HEK293 (cell line): ENCODE results near the gene PRRG3.

Source experiments
- CTCF ChIA-PET: fragments of 350-600 bp; formaldehyde crosslinking; extraction: SDS; loops from one replicate; lab custom pipeline; 2021; ENCODE audit warnings: antibody characterized with exemption; lab: Yijun Ruan, JAX
- POLR2A ChIA-PET: fragments of 300-600 bp; formaldehyde crosslinking; extraction: SDS; loops from one replicate; lab custom pipeline; 2020; ENCODE audit warnings: antibody characterized with exemption, inconsistent platforms; lab: Yijun Ruan, JAX
- H3K27ac ChIP-seq: fragments of 200-500 bp; sonication (Bioruptor generic); 2 replicates; pipeline ENCODE4 v1.5.1; 2014; ENCODE audit warnings: low read depth, low read length, control low read depth, inconsistent platforms; ENCODE audit errors: extremely low read depth
- H3K36me3 ChIP-seq, 2 experiments: fragments of 200-500 bp in 1 of 2; sonication (Bioruptor generic) in 1 of 2; 1 replicate in 1 of 2; 2 replicates in 1 of 2; pipeline ENCODE4 v1.5.1; 2014 to 2017; ENCODE audit warnings: inconsistent platforms in 2 of 2, low read length in 2 of 2; ENCODE audit not compliant: control insufficient read depth in 2 of 2, insufficient read depth in 1 of 2
- H3K4me1 ChIP-seq: fragments of 200-500 bp; sonication (Bioruptor generic); 2 replicates; pipeline ENCODE4 v1.5.1; 2014; ENCODE audit warnings: mild to moderate bottlenecking, low read length, inconsistent platforms; ENCODE audit not compliant: control insufficient read depth, insufficient read depth
- H3K4me3 ChIP-seq: 2 replicates; pipeline ENCODE4 v1.5.1; 2011; ENCODE audit warnings: low read depth, mild to moderate bottlenecking, control low read depth, low read length, moderate library complexity
- H3K9me3 ChIP-seq: fragments of 200-500 bp; sonication (Bioruptor generic); 2 replicates; pipeline ENCODE4 v1.5.1; 2014; ENCODE audit warnings: low read depth, low read length, inconsistent platforms; ENCODE audit not compliant: control insufficient read depth, insufficient read depth
- BCL11A ChIP-seq: fragments of 450-650 bp; formaldehyde crosslinking; IDR thresholded peaks from 2 replicates; pipeline ENCODE4 v1.5.1; 2016; ENCODE audit warnings: low read depth, missing biosample characterization, missing genetic modification characterization
- FEZF1 ChIP-seq: fragments of 450-650 bp; formaldehyde crosslinking; IDR thresholded peaks from 2 replicates; pipeline ENCODE4 v1.5.1; 2016; ENCODE audit warnings: missing biosample characterization, missing genetic modification characterization
- GLIS2 ChIP-seq: fragments of 450-650 bp; formaldehyde crosslinking; IDR thresholded peaks from 2 replicates; pipeline ENCODE4 v1.5.1; 2016; ENCODE audit warnings: missing biosample characterization, missing genetic modification characterization
- REPIN1 ChIP-seq: fragments of 450-650 bp; formaldehyde crosslinking; IDR thresholded peaks from 2 replicates; pipeline ENCODE4 v1.5.1; 2017; ENCODE audit warnings: missing biosample characterization, missing genetic modification characterization, low read depth
- ZBTB8A ChIP-seq: fragments of 450-650 bp; formaldehyde crosslinking; IDR thresholded peaks from 2 replicates; pipeline ENCODE4 v1.5.1; 2016; ENCODE audit warnings: missing biosample characterization, missing genetic modification characterization
- ZFP3 ChIP-seq: fragments of 450-650 bp; formaldehyde crosslinking; IDR thresholded peaks from 2 replicates; pipeline ENCODE4 v1.5.1; 2016; ENCODE audit warnings: low read depth, missing biosample characterization, missing genetic modification characterization
- ZNF16 ChIP-seq: fragments of 450-650 bp; formaldehyde crosslinking; IDR thresholded peaks from 2 replicates; pipeline ENCODE4 v1.5.1; 2016; ENCODE audit warnings: low read depth, missing biosample characterization, missing genetic modification characterization
- ZNF174 ChIP-seq: fragments of 450-650 bp; formaldehyde crosslinking; IDR thresholded peaks from 2 replicates; pipeline ENCODE4 v1.5.0; 2017; ENCODE audit warnings: missing biosample characterization, mild to moderate bottlenecking, missing genetic modification characterization
- ZNF2 ChIP-seq: fragments of 450-650 bp; formaldehyde crosslinking; IDR thresholded peaks from 2 replicates; pipeline ENCODE4 v1.5.1; 2016; ENCODE audit warnings: missing biosample characterization, missing genetic modification characterization
- ZNF223 ChIP-seq: fragments of 450-650 bp; formaldehyde crosslinking; IDR thresholded peaks from 2 replicates; pipeline ENCODE4 v1.5.1; 2016; ENCODE audit warnings: missing biosample characterization, missing genetic modification characterization
- ZNF366 ChIP-seq: fragments of 450-650 bp; formaldehyde crosslinking; conservative IDR thresholded peaks from 2 replicates; pipeline ENCODE4 v1.5.1; 2016; ENCODE audit warnings: missing biosample characterization, missing genetic modification characterization
- ZNF423 ChIP-seq: fragments of 450-650 bp; formaldehyde crosslinking; IDR thresholded peaks from 2 replicates; pipeline ENCODE4 v1.5.1; 2016; ENCODE audit warnings: missing biosample characterization, missing genetic modification characterization
- ZNF501 ChIP-seq: fragments of 450-650 bp; formaldehyde crosslinking; IDR thresholded peaks from 2 replicates; pipeline ENCODE4 v1.5.1; 2016; ENCODE audit warnings: missing biosample characterization, missing genetic modification characterization
- ZNF529 ChIP-seq: fragments of 450-650 bp; formaldehyde crosslinking; IDR thresholded peaks from 2 replicates; pipeline ENCODE4 v1.5.1; 2017; ENCODE audit warnings: missing genetic modification characterization, missing biosample characterization; ENCODE audit not compliant: insufficient replicate concordance
- ZNF585B ChIP-seq: fragments of 450-650 bp; formaldehyde crosslinking; IDR thresholded peaks from 2 replicates; pipeline ENCODE4 v1.5.1; 2016; ENCODE audit warnings: missing biosample characterization, missing genetic modification characterization
- ZNF664 ChIP-seq: fragments of 450-650 bp; formaldehyde crosslinking; IDR thresholded peaks from 2 replicates; pipeline ENCODE4 v1.5.1; 2016; ENCODE audit warnings: missing biosample characterization, missing genetic modification characterization
- ZNF670 ChIP-seq: fragments of 450-650 bp; formaldehyde crosslinking; IDR thresholded peaks from 2 replicates; pipeline ENCODE4 v1.5.1; 2016; ENCODE audit warnings: missing biosample characterization, missing genetic modification characterization, low read depth
- ZNF791 ChIP-seq: fragments of 450-650 bp; formaldehyde crosslinking; IDR thresholded peaks from 2 replicates; pipeline ENCODE4 v1.5.1; 2016; ENCODE audit warnings: missing biosample characterization, missing genetic modification characterization
- TF ChIP-seq, protein P1 (sequence below): fragments of 450-650 bp; formaldehyde crosslinking; IDR thresholded peaks from 2 replicates; pipeline ENCODE4 v1.5.1; 2017; ENCODE audit warnings: missing biosample characterization, missing genetic modification characterization
- TF ChIP-seq, protein P2 (sequence below): fragments of 450-650 bp; formaldehyde crosslinking; IDR thresholded peaks from 2 replicates; pipeline ENCODE4 v1.5.1; 2016; ENCODE audit warnings: missing biosample characterization, missing genetic modification characterization
- TF ChIP-seq, protein P3 (sequence below): fragments of 450-650 bp; formaldehyde crosslinking; IDR thresholded peaks from 2 replicates; pipeline ENCODE4 v1.5.0; 2017; ENCODE audit warnings: missing biosample characterization, missing genetic modification characterization, borderline replicate concordance
- TF ChIP-seq, protein P4 (sequence below): IDR thresholded peaks from 2 replicates; pipeline ENCODE4 v1.6.1; 2011; ENCODE audit warnings: mild to moderate bottlenecking, low read depth, low read length, borderline replicate concordance

PRRG3 gene

DNA sequence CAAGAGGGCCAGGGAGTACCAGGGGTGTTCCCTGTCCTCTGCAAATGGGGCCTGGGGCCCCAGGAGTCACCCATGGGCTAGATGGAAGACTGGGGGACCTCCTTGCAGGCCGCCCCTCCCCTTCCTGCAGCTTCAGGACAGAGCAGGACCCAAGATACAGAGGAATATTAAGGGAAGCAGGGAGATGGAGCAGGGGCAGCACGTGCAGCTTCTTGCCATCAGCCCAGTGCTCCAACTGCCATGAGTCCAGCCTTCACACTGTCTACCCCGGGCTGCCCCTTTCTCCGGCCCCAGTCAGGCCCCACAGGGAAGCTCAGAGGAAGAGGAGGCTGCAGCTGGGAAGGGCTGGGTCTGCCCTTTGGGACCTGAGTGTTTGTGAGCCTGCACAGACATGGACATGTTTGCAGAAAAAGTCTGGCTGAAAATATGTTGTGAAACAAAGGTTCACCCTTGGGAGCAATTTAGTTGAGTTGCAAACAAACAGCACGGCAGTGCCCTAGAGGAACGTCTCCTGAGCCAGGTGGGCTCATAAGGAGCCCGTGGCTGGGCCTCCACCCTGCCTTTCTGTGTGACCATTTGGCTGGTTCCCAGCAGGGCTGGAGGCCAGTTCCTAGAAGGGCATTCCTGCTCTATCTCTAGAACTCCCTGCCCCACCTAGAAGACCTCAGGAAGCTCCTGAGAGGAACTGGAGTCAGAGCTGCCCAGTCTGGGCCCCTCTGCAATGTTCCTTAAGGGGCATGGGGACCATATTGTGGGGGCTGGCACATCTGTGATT, 29.5 kb downstream of the PRRG3 start:
- H3K27ac ChIP-seq: no peak overlapping the region
- ChIA-PET CTCF (interaction anchor here (1.0 kb wide), 1 partner anchor 28 kb away, joined by 3 read pairs; no protein-coding TSS in a partner anchor), POLR2A (no interaction called here)
- TF ChIP-seq ZNF501 (tag by site-specific recombination) (no peak), ZBTB8A (tag by site-specific recombination) (no peak), ZNF529 (tag by site-specific recombination) (no peak), ZNF664 (no peak), ZFP3 (tag by site-specific recombination) (no peak), ZNF2 (no peak), FEZF1 (tag by site-specific recombination) (no peak), ZNF366 (tag by site-specific recombination) (no peak), REPIN1 (tag by site-specific recombination) (no peak), ZNF791 (no peak), ZNF670 (tag by site-specific recombination) (no peak), ZNF174 (no peak)
- TF ChIP-seq, protein P1, sequence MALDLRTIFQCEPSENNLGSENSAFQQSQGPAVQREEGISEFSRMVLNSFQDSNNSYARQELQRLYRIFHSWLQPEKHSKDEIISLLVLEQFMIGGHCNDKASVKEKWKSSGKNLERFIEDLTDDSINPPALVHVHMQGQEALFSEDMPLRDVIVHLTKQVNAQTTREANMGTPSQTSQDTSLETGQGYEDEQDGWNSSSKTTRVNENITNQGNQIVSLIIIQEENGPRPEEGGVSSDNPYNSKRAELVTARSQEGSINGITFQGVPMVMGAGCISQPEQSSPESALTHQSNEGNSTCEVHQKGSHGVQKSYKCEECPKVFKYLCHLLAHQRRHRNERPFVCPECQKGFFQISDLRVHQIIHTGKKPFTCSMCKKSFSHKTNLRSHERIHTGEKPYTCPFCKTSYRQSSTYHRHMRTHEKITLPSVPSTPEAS (tag by site-specific recombination): no peak
- TF ChIP-seq, protein P2, sequence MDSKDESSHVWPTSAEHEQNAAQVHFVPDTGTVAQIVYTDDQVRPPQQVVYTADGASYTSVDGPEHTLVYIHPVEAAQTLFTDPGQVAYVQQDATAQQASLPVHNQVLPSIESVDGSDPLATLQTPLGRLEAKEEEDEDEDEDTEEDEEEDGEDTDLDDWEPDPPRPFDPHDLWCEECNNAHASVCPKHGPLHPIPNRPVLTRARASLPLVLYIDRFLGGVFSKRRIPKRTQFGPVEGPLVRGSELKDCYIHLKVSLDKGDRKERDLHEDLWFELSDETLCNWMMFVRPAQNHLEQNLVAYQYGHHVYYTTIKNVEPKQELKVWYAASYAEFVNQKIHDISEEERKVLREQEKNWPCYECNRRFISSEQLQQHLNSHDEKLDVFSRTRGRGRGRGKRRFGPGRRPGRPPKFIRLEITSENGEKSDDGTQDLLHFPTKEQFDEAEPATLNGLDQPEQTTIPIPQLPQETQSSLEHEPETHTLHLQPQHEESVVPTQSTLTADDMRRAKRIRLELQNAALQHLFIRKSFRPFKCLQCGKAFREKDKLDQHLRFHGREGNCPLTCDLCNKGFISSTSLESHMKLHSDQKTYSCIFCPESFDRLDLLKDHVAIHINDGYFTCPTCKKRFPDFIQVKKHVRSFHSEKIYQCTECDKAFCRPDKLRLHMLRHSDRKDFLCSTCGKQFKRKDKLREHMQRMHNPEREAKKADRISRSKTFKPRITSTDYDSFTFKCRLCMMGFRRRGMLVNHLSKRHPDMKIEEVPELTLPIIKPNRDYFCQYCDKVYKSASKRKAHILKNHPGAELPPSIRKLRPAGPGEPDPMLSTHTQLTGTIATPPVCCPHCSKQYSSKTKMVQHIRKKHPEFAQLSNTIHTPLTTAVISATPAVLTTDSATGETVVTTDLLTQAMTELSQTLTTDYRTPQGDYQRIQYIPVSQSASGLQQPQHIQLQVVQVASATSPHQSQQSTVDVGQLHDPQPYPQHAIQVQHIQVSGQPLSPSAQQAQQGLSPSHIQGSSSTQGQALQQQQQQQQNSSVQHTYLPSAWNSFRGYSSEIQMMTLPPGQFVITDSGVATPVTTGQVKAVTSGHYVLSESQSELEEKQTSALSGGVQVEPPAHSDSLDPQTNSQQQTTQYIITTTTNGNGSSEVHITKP (tag by site-specific recombination): no peak
- H3K36me3 ChIP-seq: no peaks in the 10 kb centered on the region
- H3K4me1 ChIP-seq: no peaks in the 10 kb centered on the region
- H3K4me3 ChIP-seq: no peak overlapping the region
- H3K9me3 ChIP-seq: no peaks in the 10 kb centered on the region

DNA sequence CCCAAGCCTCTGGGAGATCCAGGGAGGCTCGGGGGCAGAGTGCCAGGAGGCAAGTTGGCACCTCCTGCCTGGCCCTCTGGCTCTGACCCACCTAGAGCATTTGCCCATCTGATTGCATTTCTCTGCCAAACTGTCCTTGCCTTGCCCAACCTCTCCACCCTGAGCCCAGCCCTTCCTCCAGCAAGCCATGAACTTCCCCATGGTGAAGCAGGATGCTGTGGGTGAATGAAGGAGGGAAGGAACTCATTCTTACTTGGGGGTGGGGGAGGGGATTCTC, 30.0 kb downstream of the PRRG3 start:
- Histone ChIP-seq H3K9me3 (no peaks in the 10 kb centered on the region), H3K4me3 (no peak overlapping the region), H3K4me1 (no peaks in the 10 kb centered on the region), H3K27ac (no peak overlapping the region), H3K36me3 (no peaks in the 10 kb centered on the region)
- ChIA-PET CTCF (interaction anchor here (1.0 kb wide), 1 partner anchor 28 kb away, joined by 3 read pairs; no protein-coding TSS in a partner anchor), POLR2A (no interaction called here)
- TF ChIP-seq, protein P3, sequence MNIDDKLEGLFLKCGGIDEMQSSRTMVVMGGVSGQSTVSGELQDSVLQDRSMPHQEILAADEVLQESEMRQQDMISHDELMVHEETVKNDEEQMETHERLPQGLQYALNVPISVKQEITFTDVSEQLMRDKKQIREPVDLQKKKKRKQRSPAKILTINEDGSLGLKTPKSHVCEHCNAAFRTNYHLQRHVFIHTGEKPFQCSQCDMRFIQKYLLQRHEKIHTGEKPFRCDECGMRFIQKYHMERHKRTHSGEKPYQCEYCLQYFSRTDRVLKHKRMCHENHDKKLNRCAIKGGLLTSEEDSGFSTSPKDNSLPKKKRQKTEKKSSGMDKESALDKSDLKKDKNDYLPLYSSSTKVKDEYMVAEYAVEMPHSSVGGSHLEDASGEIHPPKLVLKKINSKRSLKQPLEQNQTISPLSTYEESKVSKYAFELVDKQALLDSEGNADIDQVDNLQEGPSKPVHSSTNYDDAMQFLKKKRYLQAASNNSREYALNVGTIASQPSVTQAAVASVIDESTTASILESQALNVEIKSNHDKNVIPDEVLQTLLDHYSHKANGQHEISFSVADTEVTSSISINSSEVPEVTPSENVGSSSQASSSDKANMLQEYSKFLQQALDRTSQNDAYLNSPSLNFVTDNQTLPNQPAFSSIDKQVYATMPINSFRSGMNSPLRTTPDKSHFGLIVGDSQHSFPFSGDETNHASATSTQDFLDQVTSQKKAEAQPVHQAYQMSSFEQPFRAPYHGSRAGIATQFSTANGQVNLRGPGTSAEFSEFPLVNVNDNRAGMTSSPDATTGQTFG (tag by site-specific recombination): no peak
- TF ChIP-seq ZNF585B (tag by site-specific recombination) (no peak), ZNF423 (no peak), ZNF16 (no peak), GLIS2 (tag by site-specific recombination) (no peak), ZNF223 (tag by site-specific recombination) (no peak), BCL11A (no peak)
- TF ChIP-seq, protein P4, sequence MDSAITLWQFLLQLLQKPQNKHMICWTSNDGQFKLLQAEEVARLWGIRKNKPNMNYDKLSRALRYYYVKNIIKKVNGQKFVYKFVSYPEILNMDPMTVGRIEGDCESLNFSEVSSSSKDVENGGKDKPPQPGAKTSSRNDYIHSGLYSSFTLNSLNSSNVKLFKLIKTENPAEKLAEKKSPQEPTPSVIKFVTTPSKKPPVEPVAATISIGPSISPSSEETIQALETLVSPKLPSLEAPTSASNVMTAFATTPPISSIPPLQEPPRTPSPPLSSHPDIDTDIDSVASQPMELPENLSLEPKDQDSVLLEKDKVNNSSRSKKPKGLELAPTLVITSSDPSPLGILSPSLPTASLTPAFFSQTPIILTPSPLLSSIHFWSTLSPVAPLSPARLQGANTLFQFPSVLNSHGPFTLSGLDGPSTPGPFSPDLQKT: no peak
